Measurements from ENCODE around the gene CMSS1. TPM values are rescaled to one million over a fixed set of nuclear protein-coding genes. Genes with fewer than 3 reads are reported as not detected.
A peak's percentile ranks its signal among the peaks of the same experiment; 100 is the strongest.

The CMSS1 gene
- total and polyA plus RNA-seq, 2 of the 13 experiments (the other 11 are each of a cell fraction or from before 2014, with no cell fraction given): 6.4 to 48.7 TPM

GRCh38 chr3:100068826-100069225 lies 251.2 kb downstream of the CMSS1 start (continued):
- TF ChIP-seq ZNF142 (CRISPR knock-in tag; IDR thresholded peaks at IDR 0.05): no peak
- no peak for TF ChIP-seq ZSCAN22 (CRISPR knock-in tag; IDR thresholded peaks at IDR 0.05)
- no peak for TF ChIP-seq MYPOP (CRISPR knock-in tag; IDR thresholded peaks at IDR 0.05)
- no peak for TF ChIP-seq AGO2 (optimal IDR thresholded peaks at IDR 0.05; ENCODE audit: low read depth, low read length)
- TF ChIP-seq ATF1 (CRISPR knock-in tag; IDR thresholded peaks at IDR 0.05): no peak
- no peak for TF ChIP-seq ONECUT2 (CRISPR knock-in tag; IDR thresholded peaks at IDR 0.05)
- no peak for TF ChIP-seq NFYB (CRISPR knock-in tag; IDR thresholded peaks at IDR 0.05)
- TF ChIP-seq NCOA5 (CRISPR knock-in tag; IDR thresholded peaks at IDR 0.05): no peak
- no peak for TF ChIP-seq ZNF460 (CRISPR knock-in tag; IDR thresholded peaks at IDR 0.05; ENCODE audit: borderline replicate concordance)
- no peak for TF ChIP-seq GTF3A (CRISPR knock-in tag; conservative IDR thresholded peaks at IDR 0.05)
- no peak for TF ChIP-seq KDM1A (CRISPR knock-in tag; IDR thresholded peaks at IDR 0.05)
- 0 out of 2 replicates have a peak, but pooled peaks have one; percentile 22 for TF ChIP-seq ZNF331 (CRISPR knock-in tag; IDR thresholded peaks at IDR 0.05)
- TF ChIP-seq ZNF362 (CRISPR knock-in tag; IDR thresholded peaks at IDR 0.05; ENCODE audit: borderline replicate concordance): no peak
- no peak for TF ChIP-seq GPBP1L1 (CRISPR knock-in tag; IDR thresholded peaks at IDR 0.05)
- TF ChIP-seq EED (CRISPR knock-in tag; IDR thresholded peaks at IDR 0.05): no peak
- TF ChIP-seq RNF219 (CRISPR knock-in tag; IDR thresholded peaks at IDR 0.05): no peak
- no peak for TF ChIP-seq ELK4 (CRISPR knock-in tag; IDR thresholded peaks at IDR 0.05; ENCODE audit: borderline replicate concordance)
- no peak for TF ChIP-seq ZNF549 (CRISPR knock-in tag; IDR thresholded peaks at IDR 0.05)

Data from HepG2 (cell line).